Activated B cell treated with CpG ODN at 0.5 μM for 24 hours (primary cell): ENCODE data around the gene PLP2. TPM values are rescaled to one million over a fixed set of nuclear protein-coding genes. Genes with fewer than 3 reads are reported as not detected.

ENCODE experiments used
- ATAC-seq: fragments of 200-7000 bp; cut with Tn5 transposase; one replicate; pipeline ENCODE4 v1.10.0; 2021; ENCODE audit warnings: low read depth, mild to moderate bottlenecking, moderate library complexity
- CTCF ChIA-PET: fragments of 350-600 bp; sonication (Branson Sonifier 250); formaldehyde crosslinking; loops from one replicate; lab custom pipeline; 2021; ENCODE audit warnings: antibody characterized with exemption; lab: Charles Lee
- POLR2A ChIA-PET: fragments of 350-600 bp; sonication (Branson Sonifier 250); formaldehyde crosslinking; loops from one replicate; lab custom pipeline; 2021; ENCODE audit warnings: antibody characterized with exemption; lab: Charles Lee
- DNase-seq: peaks from one replicate; pipeline ENCODE4 v3.0.0; 2022
- H3K27ac Mint-ChIP-seq: one replicate; pipeline ENCODE4 v1.8.0; 2020; ENCODE audit warnings: mixed read lengths
- H3K27me3 Mint-ChIP-seq: one replicate; pipeline ENCODE4 v1.8.0; 2021; ENCODE audit warnings: mixed read lengths
- H3K36me3 Mint-ChIP-seq: one replicate; pipeline ENCODE4 v1.8.0; 2021; ENCODE audit warnings: low read depth, mixed read lengths
- H3K4me1 Mint-ChIP-seq: one replicate; pipeline ENCODE4 v1.8.0; 2021; ENCODE audit warnings: mixed read lengths
- H3K4me3 Mint-ChIP-seq: one replicate; pipeline ENCODE4 v1.8.0; 2020; ENCODE audit warnings: mild to moderate bottlenecking, mixed read lengths
- H3K9me3 Mint-ChIP-seq: one replicate; pipeline ENCODE4 v1.8.0; 2020; ENCODE audit warnings: mixed read lengths
- intact Hi-C: fragments of 100-400 bp; cut with micrococcal nuclease; formaldehyde crosslinking; loops from one replicate; pipeline ENCODE4 v1.15.1; 2024
- total RNA-seq: library from RNA; stranded (reverse); gene quantifications from 2 replicates; pipeline ENCODE4 v1.2.3, GENCODE V29; 2022
- TF ChIP-seq, protein P1 (sequence below): fragments of 200-600 bp; IDR thresholded peaks from one replicate; pipeline ENCODE4 v1.8.0; 2022; ENCODE audit warnings: antibody characterized with exemption, mild to moderate bottlenecking

Gene PLP2
- total RNA-seq, 1 donor from 2014 or later = 97.2 TPM

GRCh38 chrX:49184294-49185281 lies 12.9 kb downstream of the PLP2 start:
- CTCF ChIA-PET = no interaction called here
- Mint-ChIP-seq H3K27me3 (no peaks in the 10 kb centered on the region), H3K27ac (peak overlapping the region; percentile 82), H3K4me1 (peaks cover 21% of the 10 kb centered on the region), H3K36me3 (peaks cover 18% of the 10 kb centered on the region), H3K4me3 (peak overlapping the region; percentile 79), H3K9me3 (no peaks in the 10 kb centered on the region)
- TF ChIP-seq, protein P1, sequence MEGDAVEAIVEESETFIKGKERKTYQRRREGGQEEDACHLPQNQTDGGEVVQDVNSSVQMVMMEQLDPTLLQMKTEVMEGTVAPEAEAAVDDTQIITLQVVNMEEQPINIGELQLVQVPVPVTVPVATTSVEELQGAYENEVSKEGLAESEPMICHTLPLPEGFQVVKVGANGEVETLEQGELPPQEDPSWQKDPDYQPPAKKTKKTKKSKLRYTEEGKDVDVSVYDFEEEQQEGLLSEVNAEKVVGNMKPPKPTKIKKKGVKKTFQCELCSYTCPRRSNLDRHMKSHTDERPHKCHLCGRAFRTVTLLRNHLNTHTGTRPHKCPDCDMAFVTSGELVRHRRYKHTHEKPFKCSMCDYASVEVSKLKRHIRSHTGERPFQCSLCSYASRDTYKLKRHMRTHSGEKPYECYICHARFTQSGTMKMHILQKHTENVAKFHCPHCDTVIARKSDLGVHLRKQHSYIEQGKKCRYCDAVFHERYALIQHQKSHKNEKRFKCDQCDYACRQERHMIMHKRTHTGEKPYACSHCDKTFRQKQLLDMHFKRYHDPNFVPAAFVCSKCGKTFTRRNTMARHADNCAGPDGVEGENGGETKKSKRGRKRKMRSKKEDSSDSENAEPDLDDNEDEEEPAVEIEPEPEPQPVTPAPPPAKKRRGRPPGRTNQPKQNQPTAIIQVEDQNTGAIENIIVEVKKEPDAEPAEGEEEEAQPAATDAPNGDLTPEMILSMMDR = no peak
- intact Hi-C loops = no loop called here
- POLR2A ChIA-PET = interaction anchor here (0.6 to 1.6 kb wide), 5 partner anchors 12 to 105 kb away, joined by 3 to 7 read pairs (median 4); partner anchors contain the start of gene WDR45
- peak; percentile 24 for DNase-seq
- peak; percentile 54 for ATAC-seq

GRCh38 chrX:49186125-49187027 lies 14.7 kb downstream of the PLP2 start, which contains the start of gene PRICKLE3:
Gene PRICKLE3, minus strand, starts transcription at chrX:49186373. Its CDS starts 76 bp downstream, at chrX:49186297.
- CTCF ChIA-PET = no interaction called here
- Mint-ChIP-seq H3K4me3 (peak within 1 kb of the TSS; percentile 79), H3K9me3 (no peaks in the 10 kb centered on the region), H3K27ac (peak within 1 kb of the TSS; percentile 82), H3K27me3 (no peaks in the 10 kb centered on the region), H3K36me3 (peaks cover 10% of the 10 kb centered on the region), H3K4me1 (peaks cover 34% of the 10 kb centered on the region)
- TF ChIP-seq, protein P1 = no peak
- intact Hi-C loops = loop anchor here (1.0 kb wide), 2 partner anchors 14 to 20 kb away; no protein-coding TSS in a partner anchor
- DNase-seq = peak; percentile 68
- ATAC-seq = peak; percentile 25
- POLR2A ChIA-PET = interaction anchor here (0.6 to 0.9 kb wide), 3 partner anchors 23 to 1340 kb away, joined by 3 to 8 read pairs (median 3); no protein-coding TSS in a partner anchor

DNA sequence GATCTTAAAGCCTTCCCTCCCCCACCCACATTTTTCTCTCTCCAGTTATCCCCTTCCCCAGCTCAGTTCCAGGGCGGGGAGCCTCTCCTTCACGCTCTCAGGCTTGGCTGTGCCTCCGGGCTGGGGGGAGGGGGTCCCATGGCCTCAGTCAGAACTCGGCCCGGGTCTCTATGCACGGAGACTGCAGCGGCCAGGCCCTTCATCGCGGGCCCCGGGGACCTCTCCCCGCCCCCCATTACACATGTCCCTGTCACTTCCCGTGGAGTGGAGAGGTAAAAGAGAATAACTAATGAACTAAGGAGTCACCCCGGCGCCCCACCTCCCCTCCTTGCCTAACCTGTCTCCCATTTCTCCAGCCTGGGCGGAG lies 15.3 kb downstream of the PLP2 start:
- POLR2A ChIA-PET = interaction anchor here (0.6 to 0.9 kb wide), 2 partner anchors 23 to 31 kb away, joined by 3 to 8 read pairs; no protein-coding TSS in a partner anchor
- DNase-seq = no peak
- peaks cover 10% of the 10 kb centered on the region for H3K36me3 Mint-ChIP-seq
- CTCF ChIA-PET = no interaction called here
- no peaks in the 10 kb centered on the region for H3K9me3 Mint-ChIP-seq
- intact Hi-C loops = no loop called here
- H3K4me3 Mint-ChIP-seq = peak overlapping the region; percentile 28
- H3K27me3 Mint-ChIP-seq = no peaks in the 10 kb centered on the region
- H3K4me1 Mint-ChIP-seq = peaks cover 36% of the 10 kb centered on the region
- ATAC-seq = no peak
- peak overlapping the region; percentile 35 for H3K27ac Mint-ChIP-seq
- TF ChIP-seq, protein P1 = no peak

GRCh38 chrX:49187526-49187925 lies 15.8 kb downstream of the PLP2 start:
- Mint-ChIP-seq H3K27ac (no peak overlapping the region), H3K9me3 (no peaks in the 10 kb centered on the region), H3K4me3 (no peak overlapping the region), H3K36me3 (peaks cover 5% of the 10 kb centered on the region), H3K4me1 (peaks cover 39% of the 10 kb centered on the region), H3K27me3 (no peaks in the 10 kb centered on the region)
- ChIA-PET POLR2A (interaction anchor here (0.6 kb wide), 1 partner anchor 24 kb away, joined by 8 read pairs; no protein-coding TSS in a partner anchor), CTCF (no interaction called here)
- ATAC-seq (no peak), DNase-seq (no peak)
- TF ChIP-seq, protein P1 = no peak
- intact Hi-C loops = no loop called here
